Memory B cell (primary cell): ENCODE measurements around the gene ZEB2.

Source experiments
- ATAC-seq: fragments of 150-1000 bp; cut with Tn5 transposase; 2 replicates; pipeline ENCODE4 v1.10.0; 2021; ENCODE audit warnings: low read depth, mild to moderate bottlenecking, moderate library complexity
- DNase-seq, 2 donors: peaks; one replicate each; pipeline ENCODE4 v3.0.0; 2022; ENCODE audit warnings: low spot score in 2 of 2
- H3K27ac Mint-ChIP-seq: one replicate; pipeline ENCODE4 v1.8.0; 2022; ENCODE audit warnings: mild to moderate bottlenecking, moderate library complexity, mixed read lengths
- H3K27me3 Mint-ChIP-seq: one replicate; pipeline ENCODE4 v1.8.0; 2022; ENCODE audit warnings: mixed read lengths
- H3K36me3 Mint-ChIP-seq: one replicate; pipeline ENCODE4 v1.8.0; 2022; ENCODE audit warnings: mild to moderate bottlenecking, mixed read lengths
- H3K4me1 Mint-ChIP-seq: one replicate; pipeline ENCODE4 v1.8.0; 2022; ENCODE audit warnings: mixed read lengths
- H3K4me3 Mint-ChIP-seq: one replicate; pipeline ENCODE4 v1.8.0; 2022; ENCODE audit warnings: mild to moderate bottlenecking, moderate library complexity, mixed read lengths
- H3K9me3 Mint-ChIP-seq: one replicate; pipeline ENCODE4 v1.8.0; 2022; ENCODE audit warnings: mixed read lengths

The ZEB2 gene

GRCh38 chr2:144426355-144426754 is 93.6 kb downstream of the ZEB2 start:
- Mint-ChIP-seq H3K27ac (peak overlapping the region; percentile 35), H3K4me1 (peaks cover 26% of the 10 kb centered on the region), H3K36me3 (peaks cover 21% of the 10 kb centered on the region), H3K4me3 (peak overlapping the region; percentile 28), H3K27me3 (no peaks in the 10 kb centered on the region), H3K9me3 (no peaks in the 10 kb centered on the region)
- DNase-seq (peak in 1 of 2 donors; percentile 3), ATAC-seq (peak; percentile 68)

- H3K9me3 Mint-ChIP-seq: no peaks in the 10 kb centered on the region
- no peak for ATAC-seq
- H3K4me1 Mint-ChIP-seq: peaks cover 32% of the 10 kb centered on the region
- H3K27me3 Mint-ChIP-seq: no peaks in the 10 kb centered on the region
- peaks cover 30% of the 10 kb centered on the region for H3K36me3 Mint-ChIP-seq
- H3K4me3 Mint-ChIP-seq: no peak overlapping the region
- no peak for DNase-seq
- no peak overlapping the region for H3K27ac Mint-ChIP-seq
These were observed 95.2 kb downstream of the ZEB2 start for GRCh38 chr2:144424559-144425240.

GRCh38 chr2:144421606-144422510 is 98.1 kb downstream of the ZEB2 start:
- no peak overlapping the region for H3K4me3 Mint-ChIP-seq
- ATAC-seq: peak; percentile 54
- peaks cover 24% of the 10 kb centered on the region for H3K4me1 Mint-ChIP-seq
- H3K27ac Mint-ChIP-seq: no peak overlapping the region
- H3K9me3 Mint-ChIP-seq: peaks cover 3% of the 10 kb centered on the region
- H3K27me3 Mint-ChIP-seq: no peaks in the 10 kb centered on the region
- H3K36me3 Mint-ChIP-seq: peaks cover 34% of the 10 kb centered on the region
- DNase-seq: no peak

- Mint-ChIP-seq H3K4me3 (no peak overlapping the region), H3K4me1 (peaks cover 31% of the 10 kb centered on the region), H3K27ac (no peak overlapping the region), H3K36me3 (peaks cover 35% of the 10 kb centered on the region), H3K27me3 (no peaks in the 10 kb centered on the region), H3K9me3 (peaks cover 3% of the 10 kb centered on the region)
- no peak for DNase-seq
- ATAC-seq: no peak
These were observed 100.7 kb downstream of the ZEB2 start for GRCh38 chr2:144419218-144419617.

- DNase-seq: no peak
- Mint-ChIP-seq H3K4me3 (no peak overlapping the region), H3K36me3 (peaks cover 19% of the 10 kb centered on the region), H3K9me3 (peaks cover 3% of the 10 kb centered on the region), H3K27ac (peak overlapping the region; percentile 13), H3K27me3 (no peaks in the 10 kb centered on the region), H3K4me1 (peaks cover 15% of the 10 kb centered on the region)
- no peak for ATAC-seq
These were observed 104.5 kb downstream of the ZEB2 start for GRCh38 chr2:144415386-144415785.

GRCh38 chr2:144414324-144414845 is 105.5 kb downstream of the ZEB2 start:
- ATAC-seq (no peak), DNase-seq (no peak)
- Mint-ChIP-seq H3K27me3 (no peaks in the 10 kb centered on the region), H3K4me1 (peaks cover 15% of the 10 kb centered on the region), H3K36me3 (peaks cover 21% of the 10 kb centered on the region), H3K9me3 (peaks cover 3% of the 10 kb centered on the region), H3K4me3 (no peak overlapping the region), H3K27ac (peak overlapping the region; percentile 19)

- Mint-ChIP-seq H3K4me1 (peaks cover 18% of the 10 kb centered on the region), H3K27ac (no peak overlapping the region), H3K27me3 (no peaks in the 10 kb centered on the region), H3K9me3 (peaks cover 3% of the 10 kb centered on the region), H3K4me3 (no peak overlapping the region), H3K36me3 (peaks cover 28% of the 10 kb centered on the region)
- DNase-seq (no peak), ATAC-seq (no peak)
These were observed 107.2 kb downstream of the ZEB2 start for GRCh38 chr2:144412709-144413108.

GRCh38 chr2:144411473-144411872 is 108.4 kb downstream of the ZEB2 start:
- Mint-ChIP-seq H3K36me3 (peaks cover 21% of the 10 kb centered on the region), H3K4me1 (peaks cover 18% of the 10 kb centered on the region), H3K4me3 (no peak overlapping the region), H3K27me3 (no peaks in the 10 kb centered on the region), H3K27ac (peak overlapping the region; percentile 60), H3K9me3 (no peaks in the 10 kb centered on the region)
- no peak for DNase-seq
- ATAC-seq: no peak

GRCh38 chr2:144409241-144409640 is 110.7 kb downstream of the ZEB2 start:
- H3K4me3 Mint-ChIP-seq: no peak overlapping the region

GRCh38 chr2:144407262-144407661 is 112.7 kb downstream of the ZEB2 start:
- DNase-seq: no peak
- H3K4me1 Mint-ChIP-seq: peaks cover 8% of the 10 kb centered on the region
- H3K36me3 Mint-ChIP-seq: peaks cover 25% of the 10 kb centered on the region
- ATAC-seq: no peak
- H3K9me3 Mint-ChIP-seq: no peaks in the 10 kb centered on the region
- H3K27me3 Mint-ChIP-seq: no peaks in the 10 kb centered on the region
- no peak overlapping the region for H3K27ac Mint-ChIP-seq
- H3K4me3 Mint-ChIP-seq: no peak overlapping the region

More at GRCh38 chr2:144409241-144409640, 110.7 kb downstream of the ZEB2 start:
- ATAC-seq (no peak), DNase-seq (no peak)
- H3K9me3 Mint-ChIP-seq: no peaks in the 10 kb centered on the region
- H3K27ac Mint-ChIP-seq: no peak overlapping the region
- H3K4me1 Mint-ChIP-seq: peaks cover 8% of the 10 kb centered on the region
- peaks cover 19% of the 10 kb centered on the region for H3K36me3 Mint-ChIP-seq
- no peaks in the 10 kb centered on the region for H3K27me3 Mint-ChIP-seq

- H3K27me3 Mint-ChIP-seq: no peaks in the 10 kb centered on the region
- no peak for DNase-seq
- ATAC-seq: no peak
- H3K9me3 Mint-ChIP-seq: no peaks in the 10 kb centered on the region
- H3K27ac Mint-ChIP-seq: no peak overlapping the region
- H3K4me1 Mint-ChIP-seq: peaks cover 8% of the 10 kb centered on the region
- H3K36me3 Mint-ChIP-seq: peaks cover 26% of the 10 kb centered on the region
- H3K4me3 Mint-ChIP-seq: no peak overlapping the region
These were observed 113.7 kb downstream of the ZEB2 start for GRCh38 chr2:144405982-144406788.

GRCh38 chr2:144405321-144405720 is 114.6 kb downstream of the ZEB2 start:
- peaks cover 8% of the 10 kb centered on the region for H3K4me1 Mint-ChIP-seq
- peak overlapping the region; percentile 38 for H3K27ac Mint-ChIP-seq
- H3K4me3 Mint-ChIP-seq: no peak overlapping the region
- H3K36me3 Mint-ChIP-seq: peaks cover 26% of the 10 kb centered on the region
- H3K9me3 Mint-ChIP-seq: no peaks in the 10 kb centered on the region
- ATAC-seq: no peak
- H3K27me3 Mint-ChIP-seq: no peaks in the 10 kb centered on the region
- no peak for DNase-seq

- Mint-ChIP-seq H3K9me3 (no peaks in the 10 kb centered on the region), H3K36me3 (peaks cover 31% of the 10 kb centered on the region), H3K4me1 (peaks cover 8% of the 10 kb centered on the region), H3K27me3 (no peaks in the 10 kb centered on the region), H3K4me3 (no peak overlapping the region), H3K27ac (no peak overlapping the region)
- ATAC-seq: no peak
- no peak for DNase-seq
These were observed 115.2 kb downstream of the ZEB2 start for GRCh38 chr2:144404586-144405314.
